ENCODE measurements around the gene PRDM5.

The PRDM5 gene

GRCh38 chr4:120901731-120902130 is 20.8 kb downstream of the PRDM5 start:
- no peak overlapping the region for H2BK15ac ChIP-seq (ENCODE audit: low read depth, poor library complexity, severe bottlenecking)
- 100% methylated on average over 1 of the region's 1 CpG for WGBS

GRCh38 chr4:120897981-120898719 is 24.4 kb downstream of the PRDM5 start:
- no peak overlapping the region for H3K18ac ChIP-seq (ENCODE audit: low read depth in 1 of 2, low read length in 2 of 2)
- peaks cover 12% of the 10 kb centered on the region for H3K79me1 ChIP-seq (replicated peaks; ENCODE audit: low read length, poor library complexity, severe bottlenecking)
- H3K4ac ChIP-seq (ENCODE audit: low read depth in 1 of 2, low read length in 2 of 2) = no peak overlapping the region
- H2AFZ ChIP-seq (ENCODE audit: low read depth, low read length) = no peak overlapping the region
- H3K36me3 ChIP-seq (ENCODE audit: control insufficient read depth in 1 of 2, insufficient read depth in 2 of 2, low read depth in 1 of 2, low read length in 2 of 2) = peaks cover 2 to 14% of the 10 kb centered on the region in 2 experiments
- WGBS = 98% methylated on average over 3 of the region's 4 CpGs
- no peak overlapping the region for H3K4me2 ChIP-seq (ENCODE audit: low read length, poor library complexity, severe bottlenecking)
- no peak overlapping the region for H3K23ac ChIP-seq (ENCODE audit: low read length in 2 of 2)
- no peak overlapping the region for H2BK15ac ChIP-seq (ENCODE audit: low read depth, poor library complexity, severe bottlenecking)
- no peak overlapping the region for H2BK5ac ChIP-seq (ENCODE audit: low read depth, low read length, poor library complexity, severe bottlenecking)
- DNase-seq = no peak
- no peaks in the 10 kb centered on the region for H3K27me3 ChIP-seq (ENCODE audit: control insufficient read depth in 1 of 2, insufficient read depth in 1 of 2, low read length in 2 of 2)
- H3K4me3 ChIP-seq (ENCODE audit: insufficient read depth in 1 of 2, low read depth in 1 of 2, low read length in 2 of 2) = no peak overlapping the region
- H3K27ac ChIP-seq (ENCODE audit: low read length, poor library complexity, severe bottlenecking) = no peak overlapping the region
- no peak overlapping the region for H4K8ac ChIP-seq (ENCODE audit: low read length)
- no peaks in the 10 kb centered on the region for H3K9me3 ChIP-seq (ENCODE audit: control insufficient read depth, low read length)
- H2BK120ac ChIP-seq (ENCODE audit: low read depth, low read length) = no peak overlapping the region
- no peak overlapping the region for H2AK5ac ChIP-seq (ENCODE audit: low read length, severe bottlenecking)
- H3K4me1 ChIP-seq (ENCODE audit: control insufficient read depth, insufficient read depth, low read depth, low read length) = no peaks in the 10 kb centered on the region
- no peak overlapping the region for H4K91ac ChIP-seq (ENCODE audit: low read length)
- H3K9ac ChIP-seq (ENCODE audit: low read length) = no peak overlapping the region
- H2BK12ac ChIP-seq (ENCODE audit: low read length in 2 of 2) = no peak overlapping the region
- H3K14ac ChIP-seq (ENCODE audit: low read length in 2 of 2) = no peak overlapping the region

More at GRCh38 chr4:120901731-120902130, 20.8 kb downstream of the PRDM5 start:
- H3K18ac ChIP-seq (ENCODE audit: low read depth in 1 of 2, low read length in 2 of 2) = no peak overlapping the region
- H3K9ac ChIP-seq (ENCODE audit: low read length) = no peak overlapping the region
- no peak overlapping the region for H3K27ac ChIP-seq (ENCODE audit: low read length, poor library complexity, severe bottlenecking)
- no peak overlapping the region for H3K4me2 ChIP-seq (ENCODE audit: low read length, poor library complexity, severe bottlenecking)
- H4K91ac ChIP-seq (ENCODE audit: low read length) = no peak overlapping the region
- no peak overlapping the region for H3K14ac ChIP-seq (ENCODE audit: low read length in 2 of 2)
- H3K36me3 ChIP-seq (ENCODE audit: control insufficient read depth in 1 of 2, insufficient read depth in 2 of 2, low read depth in 1 of 2, low read length in 2 of 2) = peaks cover 8 to 32% of the 10 kb centered on the region in 2 experiments
- DNase-seq = no peak
- no peak overlapping the region for H2BK12ac ChIP-seq (ENCODE audit: low read length in 2 of 2)
- no peak overlapping the region for H3K4me3 ChIP-seq (ENCODE audit: insufficient read depth in 1 of 2, low read depth in 1 of 2, low read length in 2 of 2)
- H4K8ac ChIP-seq (ENCODE audit: low read length) = no peak overlapping the region
- no peak overlapping the region for H3K4ac ChIP-seq (ENCODE audit: low read depth in 1 of 2, low read length in 2 of 2)
- H3K27me3 ChIP-seq (ENCODE audit: control insufficient read depth in 1 of 2, insufficient read depth in 1 of 2, low read length in 2 of 2) = no peaks in the 10 kb centered on the region
- no peak overlapping the region for H3K23ac ChIP-seq (ENCODE audit: low read length in 2 of 2)
- H3K9me3 ChIP-seq (ENCODE audit: control insufficient read depth, low read length) = peaks cover 5% of the 10 kb centered on the region
- H2BK120ac ChIP-seq (ENCODE audit: low read depth, low read length) = no peak overlapping the region
- no peak overlapping the region for H2AK5ac ChIP-seq (ENCODE audit: low read length, severe bottlenecking)
- peaks cover 17% of the 10 kb centered on the region for H3K79me1 ChIP-seq (replicated peaks; ENCODE audit: low read length, poor library complexity, severe bottlenecking)
- no peaks in the 10 kb centered on the region for H3K4me1 ChIP-seq (ENCODE audit: control insufficient read depth, insufficient read depth, low read depth, low read length)
- H2BK5ac ChIP-seq (ENCODE audit: low read depth, low read length, poor library complexity, severe bottlenecking) = no peak overlapping the region
- H2AFZ ChIP-seq (ENCODE audit: low read depth, low read length) = no peak overlapping the region

- H3K4me2 ChIP-seq (ENCODE audit: low read length, poor library complexity, severe bottlenecking) = no peak overlapping the region
- H4K8ac ChIP-seq (ENCODE audit: low read length) = no peak overlapping the region
- 100% methylated on average over 1 of the region's 2 CpGs for WGBS
- no peak overlapping the region for H3K18ac ChIP-seq (ENCODE audit: low read depth in 1 of 2, low read length in 2 of 2)
- no peak for DNase-seq
- no peak overlapping the region for H3K9ac ChIP-seq (ENCODE audit: low read length)
- no peak overlapping the region for H3K4me3 ChIP-seq (ENCODE audit: insufficient read depth in 1 of 2, low read depth in 1 of 2, low read length in 2 of 2)
- peaks cover 9% of the 10 kb centered on the region for H3K9me3 ChIP-seq (ENCODE audit: control insufficient read depth, low read length)
- peaks cover 9% of the 10 kb centered on the region for H3K79me1 ChIP-seq (replicated peaks; ENCODE audit: low read length, poor library complexity, severe bottlenecking)
- H3K27me3 ChIP-seq (ENCODE audit: control insufficient read depth in 1 of 2, insufficient read depth in 1 of 2, low read length in 2 of 2) = no peaks in the 10 kb centered on the region
- H3K4me1 ChIP-seq (ENCODE audit: control insufficient read depth, insufficient read depth, low read depth, low read length) = no peaks in the 10 kb centered on the region
- H2BK5ac ChIP-seq (ENCODE audit: low read depth, low read length, poor library complexity, severe bottlenecking) = no peak overlapping the region
- no peak overlapping the region for H3K27ac ChIP-seq (ENCODE audit: low read length, poor library complexity, severe bottlenecking)
- H3K4ac ChIP-seq (ENCODE audit: low read depth in 1 of 2, low read length in 2 of 2) = no peak overlapping the region
- H4K91ac ChIP-seq (ENCODE audit: low read length) = no peak overlapping the region
- H2BK12ac ChIP-seq (ENCODE audit: low read length in 2 of 2) = no peak overlapping the region
- no peak overlapping the region for H3K23ac ChIP-seq (ENCODE audit: low read length in 2 of 2)
- H3K14ac ChIP-seq (ENCODE audit: low read length in 2 of 2) = no peak overlapping the region
- no peak overlapping the region for H2AFZ ChIP-seq (ENCODE audit: low read depth, low read length)
- no peak overlapping the region for H2BK120ac ChIP-seq (ENCODE audit: low read depth, low read length)
- no peak overlapping the region for H2BK15ac ChIP-seq (ENCODE audit: low read depth, poor library complexity, severe bottlenecking)
- peaks cover 10 to 22% of the 10 kb centered on the region in 2 experiments for H3K36me3 ChIP-seq (ENCODE audit: control insufficient read depth in 1 of 2, insufficient read depth in 2 of 2, low read depth in 1 of 2, low read length in 2 of 2)
- H2AK5ac ChIP-seq (ENCODE audit: low read length, severe bottlenecking) = no peak overlapping the region
These were observed 27.0 kb downstream of the PRDM5 start for GRCh38 chr4:120895554-120895953.

DNA sequence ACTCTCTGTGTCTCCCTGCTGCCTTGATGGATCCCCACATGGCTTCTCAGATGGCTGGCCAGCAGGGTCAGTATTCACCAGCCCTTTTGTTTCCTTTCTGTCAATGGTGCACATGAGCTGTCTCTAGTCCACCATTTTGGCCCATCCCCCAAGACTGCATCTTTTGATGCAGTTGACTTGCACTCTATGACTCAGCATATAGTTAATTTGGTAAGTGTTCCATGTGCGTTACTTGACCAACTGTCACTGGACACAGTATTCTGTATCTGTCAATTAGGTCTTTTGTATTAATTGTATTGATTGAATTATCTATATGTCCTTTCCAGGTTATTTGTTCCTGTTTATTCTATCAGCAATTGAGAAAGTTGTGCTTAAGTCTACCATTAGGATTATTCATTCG is 29.2 kb downstream of the PRDM5 start:
- Histone ChIP-seq H3K4me1 (ENCODE audit: control insufficient read depth, insufficient read depth, low read depth, low read length) (no peaks in the 10 kb centered on the region), H3K9me3 (ENCODE audit: control insufficient read depth, low read length) (peaks cover 20% of the 10 kb centered on the region)

More for the DNA sequence above, 29.2 kb downstream of the PRDM5 start:
- Histone ChIP-seq H3K4ac (ENCODE audit: low read depth in 1 of 2, low read length in 2 of 2) (no peak overlapping the region), H2BK15ac (ENCODE audit: low read depth, poor library complexity, severe bottlenecking) (no peak overlapping the region), H3K18ac (ENCODE audit: low read depth in 1 of 2, low read length in 2 of 2) (no peak overlapping the region), H3K79me1 (replicated peaks; ENCODE audit: low read length, poor library complexity, severe bottlenecking) (peaks cover 7% of the 10 kb centered on the region), H3K4me3 (ENCODE audit: insufficient read depth in 1 of 2, low read depth in 1 of 2, low read length in 2 of 2) (no peak overlapping the region), H2BK5ac (ENCODE audit: low read depth, low read length, poor library complexity, severe bottlenecking) (no peak overlapping the region), H2AFZ (ENCODE audit: low read depth, low read length) (no peak overlapping the region), H2BK120ac (ENCODE audit: low read depth, low read length) (no peak overlapping the region), H2AK5ac (ENCODE audit: low read length, severe bottlenecking) (no peak overlapping the region), H3K4me2 (ENCODE audit: low read length, poor library complexity, severe bottlenecking) (no peak overlapping the region), H3K27me3 (ENCODE audit: control insufficient read depth in 1 of 2, insufficient read depth in 1 of 2, low read length in 2 of 2) (no peaks in the 10 kb centered on the region), H4K8ac (ENCODE audit: low read length) (no peak overlapping the region), H3K14ac (ENCODE audit: low read length in 2 of 2) (no peak overlapping the region), H4K91ac (ENCODE audit: low read length) (no peak overlapping the region), H3K23ac (ENCODE audit: low read length in 2 of 2) (no peak overlapping the region), H2BK12ac (ENCODE audit: low read length in 2 of 2) (no peak overlapping the region), H3K27ac (ENCODE audit: low read length, poor library complexity, severe bottlenecking) (no peak overlapping the region), H3K36me3 (ENCODE audit: control insufficient read depth in 1 of 2, insufficient read depth in 2 of 2, low read depth in 1 of 2, low read length in 2 of 2) (peaks cover 10 to 14% of the 10 kb centered on the region in 2 experiments), H3K9ac (ENCODE audit: low read length) (no peak overlapping the region)
- DNase-seq = no peak
- 100% methylated on average over 1 of the region's 2 CpGs for WGBS
